Measurements from ENCODE around the gene HDAC6.

Gene HDAC6

GRCh38 chrX:48801280-48802088 is at the start of gene HDAC6:
Gene HDAC6, plus strand, starts transcription at chrX:48802067. Its CDS starts 626 bp downstream, at chrX:48802693.
- DNase-seq (ENCODE audit: extremely low spot score, insufficient read length, low read depth): peak; percentile 71
- FAIRE-seq: peak; percentile 94

GRCh38 chrX:48752498-48752897 is 49.4 kb upstream of the HDAC6 start:
- no peak for DNase-seq (ENCODE audit: extremely low spot score, insufficient read length, low read depth)
- no peak for FAIRE-seq

GRCh38 chrX:48753708-48754228 is 48.1 kb upstream of the HDAC6 start:
- DNase-seq (ENCODE audit: extremely low spot score, insufficient read length, low read depth): no peak
- no peak for FAIRE-seq

GRCh38 chrX:48754238-48754637 is 47.6 kb upstream of the HDAC6 start:
- FAIRE-seq (no peak), DNase-seq (ENCODE audit: extremely low spot score, insufficient read length, low read depth) (no peak)

- FAIRE-seq (no peak), DNase-seq (ENCODE audit: extremely low spot score, insufficient read length, low read depth) (no peak)
These were observed 40.0 kb upstream of the HDAC6 start, which contains the start of gene GLOD5 for GRCh38 chrX:48761674-48762471. Gene GLOD5, plus strand, starts transcription at chrX:48761747. Its CDS starts 44 bp downstream, at chrX:48761791.

GRCh38 chrX:48769230-48769629 is 32.6 kb upstream of the HDAC6 start:
- FAIRE-seq (no peak), DNase-seq (ENCODE audit: extremely low spot score, insufficient read length, low read depth) (no peak)

GRCh38 chrX:48770296-48770695 is 31.6 kb upstream of the HDAC6 start:
- DNase-seq (ENCODE audit: extremely low spot score, insufficient read length, low read depth): no peak
- no peak for FAIRE-seq

GRCh38 chrX:48772602-48773001 is 29.3 kb upstream of the HDAC6 start:
- FAIRE-seq: no peak
- no peak for DNase-seq (ENCODE audit: extremely low spot score, insufficient read length, low read depth)

GRCh38 chrX:48776818-48777439 is 24.9 kb upstream of the HDAC6 start:
- no peak for FAIRE-seq
- no peak for DNase-seq (ENCODE audit: extremely low spot score, insufficient read length, low read depth)

GRCh38 chrX:48779399-48779798 is 22.5 kb upstream of the HDAC6 start:
- FAIRE-seq (no peak), DNase-seq (ENCODE audit: extremely low spot score, insufficient read length, low read depth) (no peak)

GRCh38 chrX:48781705-48782104 is 20.2 kb upstream of the HDAC6 start:
- DNase-seq (ENCODE audit: extremely low spot score, insufficient read length, low read depth) (no peak), FAIRE-seq (no peak)

- FAIRE-seq: no peak
- DNase-seq (ENCODE audit: extremely low spot score, insufficient read length, low read depth): no peak
These were observed 19.7 kb upstream of the HDAC6 start for GRCh38 chrX:48782216-48782615.

GRCh38 chrX:48782795-48783194 is 19.1 kb upstream of the HDAC6 start:
- DNase-seq (ENCODE audit: extremely low spot score, insufficient read length, low read depth): no peak
- no peak for FAIRE-seq

GRCh38 chrX:48784726-48785125 is 17.1 kb upstream of the HDAC6 start:
- FAIRE-seq (no peak), DNase-seq (ENCODE audit: extremely low spot score, insufficient read length, low read depth) (no peak)

GRCh38 chrX:48785186-48785539 is 16.7 kb upstream of the HDAC6 start:
- FAIRE-seq (no peak), DNase-seq (ENCODE audit: extremely low spot score, insufficient read length, low read depth) (no peak)

GRCh38 chrX:48785540-48786214 is 16.2 kb upstream of the HDAC6 start:
- FAIRE-seq (no peak), DNase-seq (ENCODE audit: extremely low spot score, insufficient read length, low read depth) (no peak)

GRCh38 chrX:48786341-48786800 is 15.5 kb upstream of the HDAC6 start, which contains the start of gene GATA1:
Gene GATA1, plus strand, starts transcription at chrX:48786590. Its CDS starts 4,520 bp downstream, at chrX:48791110.
- FAIRE-seq: no peak
- DNase-seq (ENCODE audit: extremely low spot score, insufficient read length, low read depth): no peak

GRCh38 chrX:48786825-48787504 is 14.9 kb upstream of the HDAC6 start:
- FAIRE-seq (no peak), DNase-seq (ENCODE audit: extremely low spot score, insufficient read length, low read depth) (no peak)
